ENCODE data around the gene GNG7.
"Not testable (repeated sequence)": the region's sequence is repeated elsewhere in the genome, so short reads cannot be mapped to it uniquely, and the experiment has no call there.

GNG7 gene

GRCh38 chr19:2668175-2668763 is 34.2 kb downstream of the GNG7 start:
- DNase-seq = no peak

- not testable (repeated sequence) for DNase-seq
Measured at GRCh38 chr19:2667349-2667748, 35.1 kb downstream of the GNG7 start.

DNA sequence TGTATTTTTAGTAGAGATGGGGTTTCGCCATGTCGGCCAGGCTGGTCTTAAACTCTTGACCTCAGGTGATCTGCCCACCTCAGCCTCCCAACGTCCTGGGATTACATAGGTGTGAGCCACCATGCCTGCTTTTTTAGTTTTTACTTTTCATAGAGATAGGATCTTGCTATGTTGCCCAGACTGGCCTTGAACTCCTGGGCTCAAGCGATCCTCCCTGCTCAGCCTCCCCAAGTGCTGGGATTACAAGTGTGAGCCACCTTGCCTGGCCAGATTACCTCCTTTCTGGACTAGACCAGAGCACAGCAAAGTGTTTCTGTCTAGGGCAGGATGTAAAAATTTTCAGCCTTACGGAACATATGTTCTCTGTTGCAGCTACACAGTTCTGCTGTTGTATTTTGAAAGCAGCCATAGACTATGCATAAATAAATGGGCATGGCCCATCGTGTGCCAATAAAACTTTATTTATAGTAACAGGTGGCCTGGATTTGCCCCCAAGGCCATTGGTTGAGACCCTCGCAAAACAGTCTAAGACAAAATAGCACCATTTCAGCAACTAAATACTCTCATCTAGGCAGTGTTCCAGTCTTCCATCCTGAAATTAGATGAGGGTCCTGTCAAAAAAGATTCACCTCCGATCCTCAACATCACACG is 36.0 kb downstream of the GNG7 start:
- no peak for DNase-seq

GRCh38 chr19:2665103-2665502 is 37.4 kb downstream of the GNG7 start:
- DNase-seq = no peak

GRCh38 chr19:2663920-2664571 is 38.4 kb downstream of the GNG7 start:
- DNase-seq = no peak

DNA sequence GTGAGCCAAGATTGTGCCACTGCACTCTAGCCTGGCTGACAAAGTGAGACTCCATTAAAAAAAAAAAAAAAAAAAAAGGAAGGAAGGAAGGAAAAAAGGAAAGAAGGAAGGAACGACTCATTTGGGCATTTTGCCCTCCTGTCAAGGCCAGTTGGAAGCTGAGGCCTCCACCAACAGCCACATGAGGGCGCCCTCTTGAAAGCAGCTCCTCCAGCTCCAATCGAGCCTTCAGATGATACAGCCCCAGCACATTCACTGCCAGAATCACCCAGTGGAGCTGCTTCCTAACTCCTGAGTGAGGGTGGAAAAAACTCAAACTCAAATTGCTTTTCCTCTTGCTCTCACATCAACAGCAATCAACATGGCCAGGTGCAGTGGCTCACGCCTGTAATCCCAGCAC is 40.9 kb downstream of the GNG7 start:
- no peak for DNase-seq

- DNase-seq = no peak
Measured at GRCh38 chr19:2659856-2660432, 42.5 kb downstream of the GNG7 start.

DNA sequence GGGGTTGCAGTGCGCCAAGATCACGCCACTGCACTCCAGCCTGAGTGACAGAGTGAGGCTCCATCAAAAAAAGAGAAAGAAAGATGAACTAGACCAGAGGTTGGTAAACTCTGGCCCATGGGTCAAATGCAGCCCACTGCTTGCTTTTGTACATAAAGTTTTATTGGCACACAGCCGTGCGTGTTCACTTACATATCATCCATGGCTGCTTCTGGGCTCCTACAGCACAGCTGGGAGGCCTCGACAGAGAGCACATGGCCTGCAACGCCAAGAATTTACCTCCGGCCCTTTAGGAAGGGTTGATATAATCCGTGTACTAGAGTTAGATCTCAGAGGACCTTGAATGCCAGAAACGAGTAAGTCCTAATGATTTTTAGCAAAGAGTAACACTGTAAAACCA is 46.0 kb downstream of the GNG7 start:
- no peak for DNase-seq

DNA sequence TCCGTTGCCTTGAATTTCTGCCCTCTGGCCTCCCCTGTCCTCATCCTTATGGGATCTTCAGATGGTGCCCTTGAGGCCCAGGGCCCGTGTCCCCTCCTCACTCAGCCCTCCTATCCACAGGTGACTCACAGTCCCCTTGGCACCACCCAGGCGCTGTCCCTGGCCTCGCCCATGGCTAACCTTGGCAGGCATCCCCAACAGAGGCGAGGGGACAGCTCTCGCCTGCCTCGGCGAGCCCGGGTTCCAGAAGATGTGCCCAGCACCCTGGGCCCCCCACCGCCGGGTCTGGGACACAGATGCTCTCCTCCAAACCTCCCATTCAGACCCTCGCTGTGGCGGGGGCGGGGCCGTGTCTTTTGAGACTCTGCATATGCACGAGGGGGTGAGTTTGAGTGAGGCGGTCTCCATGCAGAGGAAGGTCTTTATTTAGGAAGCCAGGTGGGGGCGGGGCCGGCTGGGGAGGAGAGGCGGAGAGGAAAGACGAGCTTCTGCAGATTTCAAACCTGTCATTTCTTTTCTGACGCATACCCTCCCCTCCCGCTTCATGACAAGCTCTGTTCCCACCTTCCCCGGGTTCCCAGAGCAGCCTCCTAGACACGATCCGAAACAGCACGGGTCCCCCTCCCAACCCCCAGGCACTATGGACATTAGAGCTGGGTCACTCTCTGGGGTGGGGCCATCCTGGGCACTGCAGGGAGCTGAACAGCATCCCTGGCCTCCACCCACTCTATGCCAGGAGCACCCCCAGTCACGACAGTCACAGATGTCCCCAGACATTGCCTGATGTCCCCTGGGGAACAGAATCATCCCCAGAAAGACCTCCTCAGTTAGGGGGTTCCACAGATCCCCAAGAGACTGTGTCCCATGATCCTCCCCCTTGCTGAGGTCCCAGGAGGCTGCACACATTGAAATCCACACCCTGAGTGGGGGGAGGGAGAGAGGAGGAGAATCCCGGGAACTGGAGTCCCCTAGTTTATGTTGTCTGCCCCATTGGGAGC is 48.5 kb downstream of the GNG7 start:
- no peak for DNase-seq

GRCh38 chr19:2653218-2653617 is 49.3 kb downstream of the GNG7 start:
- no peak for DNase-seq

DNA sequence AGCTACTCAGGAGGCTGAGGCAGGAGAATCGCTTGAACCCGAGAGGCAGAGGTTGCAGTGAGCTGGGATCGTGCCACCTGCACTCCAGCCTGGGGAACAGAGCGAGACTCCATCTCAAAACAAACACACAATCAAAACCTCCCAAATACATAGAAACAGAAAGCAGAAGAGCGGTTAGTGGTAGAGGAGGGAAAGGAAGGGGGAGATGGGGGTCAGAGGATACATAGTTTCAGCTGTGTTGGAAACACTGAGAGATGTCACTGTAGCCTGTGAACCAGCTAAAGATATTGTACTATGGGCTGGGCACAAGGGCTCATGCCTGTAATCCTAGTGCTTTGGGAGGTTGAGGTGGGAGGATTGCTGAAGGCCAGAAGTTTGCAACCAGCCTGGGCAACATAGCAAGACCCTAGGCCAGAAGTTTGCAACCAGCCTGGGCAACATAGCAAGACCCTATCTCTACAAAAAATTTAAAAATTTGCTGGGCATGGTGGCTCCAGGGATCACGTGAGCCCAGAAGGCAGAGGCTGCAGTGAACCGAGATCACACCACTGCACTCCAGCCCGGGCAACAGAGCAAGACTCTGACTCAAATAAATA is 49.9 kb downstream of the GNG7 start:
- DNase-seq = no peak

- DNase-seq = not testable (repeated sequence)
Measured at GRCh38 chr19:2651002-2651733, 51.3 kb downstream of the GNG7 start.

GRCh38 chr19:2650515-2650914 is 52.0 kb downstream of the GNG7 start:
- no peak for DNase-seq

DNA sequence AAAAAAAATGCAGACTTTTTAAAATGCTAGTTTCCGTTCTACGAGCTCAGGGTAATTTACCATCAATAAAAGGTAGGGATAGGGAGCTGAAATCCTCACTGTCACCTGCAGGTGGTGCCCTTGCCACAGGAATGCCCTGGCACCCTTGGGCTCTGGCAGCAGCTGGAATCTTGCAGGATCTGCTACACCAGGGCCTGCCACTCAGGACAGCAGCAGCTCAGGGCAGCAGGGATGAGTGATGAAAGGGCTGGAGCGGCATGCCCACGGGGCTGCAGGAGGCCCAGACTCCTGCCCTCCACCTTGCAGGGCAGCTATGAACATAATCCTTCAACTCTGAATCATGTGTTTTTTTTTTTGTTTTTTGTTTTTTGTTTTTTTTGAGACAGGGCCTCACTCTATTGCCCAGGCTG is 54.0 kb downstream of the GNG7 start:
- no peak for DNase-seq

GRCh38 chr19:2648099-2648498 is 54.4 kb downstream of the GNG7 start:
- no peak for DNase-seq

GRCh38 chr19:2646866-2647535 is 55.5 kb downstream of the GNG7 start:
- DNase-seq = no peak

- no peak for DNase-seq
Measured at GRCh38 chr19:2645826-2646225, 56.7 kb downstream of the GNG7 start.

DNA sequence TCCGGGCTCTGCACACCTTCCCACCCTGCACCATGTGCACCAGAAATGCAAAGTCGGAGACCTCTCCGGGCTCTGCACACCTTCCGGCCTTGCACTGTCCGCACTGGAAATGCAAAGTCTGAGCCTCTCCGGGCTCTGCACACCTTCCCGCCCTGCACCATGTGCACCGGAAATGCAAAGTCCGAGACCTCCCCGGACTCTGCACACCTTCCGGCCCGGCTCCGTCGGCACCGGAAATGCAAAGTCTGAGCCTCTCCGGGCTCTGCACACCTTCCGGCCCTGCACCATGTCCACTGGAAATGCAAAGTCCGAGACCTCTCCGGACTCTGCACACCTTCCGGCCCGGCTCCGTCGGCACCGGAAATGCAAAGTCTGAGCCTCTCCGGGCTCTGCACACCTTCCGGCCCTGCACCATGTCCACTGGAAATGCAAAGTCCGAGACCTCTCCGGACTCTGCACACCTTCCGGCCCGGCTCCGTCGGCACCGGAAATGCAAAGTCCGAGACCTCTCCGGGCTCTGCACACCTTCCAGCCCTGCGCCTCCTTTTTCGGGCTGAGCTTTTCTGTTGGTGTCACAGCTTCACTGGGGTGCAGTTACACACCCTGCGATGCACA is 59.3 kb downstream of the GNG7 start:
- not testable (repeated sequence) for DNase-seq

- DNase-seq = no peak
Measured at GRCh38 chr19:2641332-2641698, 61.2 kb downstream of the GNG7 start.

GRCh38 chr19:2640563-2641331 is 61.7 kb downstream of the GNG7 start:
- DNase-seq = no peak

Data from NCI-H2081 treated with DMSO at 0.1 percent for 48 hours (cell line).